Activated T-helper 2 cell treated with anti-CD3 and anti-CD28 coated beads, Interferon-gamma antibody, Interleukin-2, Interleukin-4, amounts not matched to agents 10 μg/mL and 5 μg/mL and 100 μg/mL, durations not matched to agents 14 hours and 24 hours and 36 hours (primary cell): ENCODE results near the gene CDKN2B. TPM values are rescaled to one million over a fixed set of nuclear protein-coding genes. Genes with fewer than 3 reads are reported as not detected.
A peak's percentile ranks its signal among the peaks of the same experiment; 100 is the strongest.
"Not testable (repeated sequence)": the region's sequence is repeated elsewhere in the genome, so short reads cannot be mapped to it uniquely, and the experiment has no call there.

ENCODE experiments used
- DNase-seq: peaks from one replicate; pipeline ENCODE4 v3.0.0; 2021; ENCODE audit warnings: low spot score
- H3K27ac Mint-ChIP-seq: one replicate; pipeline ENCODE4 v1.8.0; 2021; ENCODE audit warnings: mixed read lengths
- H3K27me3 Mint-ChIP-seq: one replicate; pipeline ENCODE4 v1.8.0; 2021; ENCODE audit warnings: low read depth, mixed read lengths
- H3K36me3 Mint-ChIP-seq: one replicate; pipeline ENCODE4 v1.8.0; 2021; ENCODE audit warnings: low read depth, mixed read lengths
- H3K4me1 Mint-ChIP-seq: one replicate; pipeline ENCODE4 v1.8.0; 2021; ENCODE audit warnings: low read depth, mixed read lengths
- H3K4me3 Mint-ChIP-seq: one replicate; pipeline ENCODE4 v1.8.0; 2021; ENCODE audit warnings: low read depth, mild to moderate bottlenecking, moderate library complexity, mixed read lengths
- H3K9me3 Mint-ChIP-seq: one replicate; pipeline ENCODE4 v1.8.0; 2021; ENCODE audit warnings: mixed read lengths
- intact Hi-C: fragments of 100-400 bp; cut with micrococcal nuclease; formaldehyde crosslinking; loops from one replicate; pipeline ENCODE4 v1.15.1; 2023
- total RNA-seq: library from RNA; stranded (reverse); gene quantifications from 2 replicates; pipeline ENCODE4 v1.2.3, GENCODE V29; 2022

The CDKN2B gene, protein sequence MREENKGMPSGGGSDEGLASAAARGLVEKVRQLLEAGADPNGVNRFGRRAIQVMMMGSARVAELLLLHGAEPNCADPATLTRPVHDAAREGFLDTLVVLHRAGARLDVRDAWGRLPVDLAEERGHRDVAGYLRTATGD
- 0.62 and 0.69 TPM in 2 replicates for total RNA-seq

DNA sequence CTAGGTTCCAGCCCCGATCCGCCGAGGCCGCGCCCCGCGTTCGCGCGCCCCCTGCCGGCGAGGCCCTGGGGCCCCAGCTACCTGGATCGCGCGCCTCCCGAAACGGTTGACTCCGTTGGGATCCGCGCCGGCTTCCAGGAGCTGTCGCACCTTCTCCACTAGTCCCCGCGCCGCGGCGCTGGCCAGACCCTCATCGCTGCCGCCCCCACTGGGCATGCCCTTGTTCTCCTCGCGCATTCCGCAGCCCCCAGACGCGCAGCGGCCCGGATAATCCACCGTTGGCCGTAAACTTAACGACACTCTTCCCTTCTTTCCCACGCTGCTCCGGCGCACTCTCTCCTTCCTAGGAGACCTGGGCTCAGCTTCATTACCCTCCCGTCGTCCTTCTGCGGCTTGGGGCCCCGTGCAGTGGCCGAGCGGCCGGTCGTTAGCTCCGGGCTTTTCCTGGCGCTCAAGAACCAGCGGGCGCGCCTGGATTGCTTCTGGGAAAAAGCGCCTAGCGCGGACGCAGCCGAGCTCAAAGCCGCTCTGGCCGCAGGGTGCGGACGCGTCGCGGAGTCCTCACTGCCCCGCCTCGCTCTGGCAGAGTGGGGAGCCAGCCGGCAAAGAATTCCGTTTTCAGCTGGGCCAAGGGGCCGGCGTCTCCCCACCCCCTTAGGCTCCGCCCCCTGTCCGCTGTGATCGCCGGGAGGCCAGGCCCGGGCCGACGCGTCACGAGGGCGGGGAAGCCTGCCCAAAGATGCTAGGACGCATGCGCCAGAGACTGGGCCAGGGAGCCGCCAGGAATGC, at the start of gene CDKN2B:
Gene CDKN2B, minus strand, starts transcription at position 589 of the 789 bp plus-strand sequence. Its CDS starts 352 bp downstream, at position 237.
- peaks cover 13% of the 10 kb centered on the region for H3K36me3 Mint-ChIP-seq
- no peak within 1 kb of the TSS for H3K27ac Mint-ChIP-seq
- H3K27me3 Mint-ChIP-seq: peaks cover 69% of the 10 kb centered on the region
- H3K9me3 Mint-ChIP-seq: no peaks in the 10 kb centered on the region
- intact Hi-C loops: loop anchor here (1.0 to 2.0 kb wide), 7 partner anchors 14 to 248 kb away; no protein-coding TSS in a partner anchor
- H3K4me3 Mint-ChIP-seq: peak within 1 kb of the TSS; percentile 84
- DNase-seq: peak; percentile 66
- H3K4me1 Mint-ChIP-seq: peaks cover 27% of the 10 kb centered on the region

DNA sequence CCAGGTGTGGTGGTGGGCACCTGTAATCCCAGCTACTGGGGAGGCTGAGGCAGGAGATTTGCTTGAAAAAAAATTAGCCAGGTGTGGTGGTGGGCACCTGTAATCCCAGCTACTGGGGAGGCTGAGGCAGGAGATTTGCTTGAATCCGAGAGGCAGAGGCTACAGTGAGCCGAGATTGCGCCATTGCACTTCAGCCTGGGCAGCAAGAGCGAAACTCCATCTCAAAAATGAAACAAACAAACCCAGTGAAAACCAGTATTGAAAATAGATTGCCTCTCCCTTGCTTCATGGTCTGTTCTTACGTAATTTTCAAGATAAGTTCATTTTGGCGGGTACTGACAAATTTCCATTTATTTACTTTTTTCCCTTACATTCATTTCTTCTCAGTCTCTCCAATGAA, 48.9 kb upstream of the CDKN2B start:
- H3K27ac Mint-ChIP-seq, H3K9me3 Mint-ChIP-seq, H3K36me3 Mint-ChIP-seq, DNase-seq, intact Hi-C loops, H3K4me3 Mint-ChIP-seq: not testable (repeated sequence)
- Mint-ChIP-seq H3K27me3 (peaks cover 36% of the 10 kb centered on the region), H3K4me1 (peaks cover 13% of the 10 kb centered on the region)

DNA sequence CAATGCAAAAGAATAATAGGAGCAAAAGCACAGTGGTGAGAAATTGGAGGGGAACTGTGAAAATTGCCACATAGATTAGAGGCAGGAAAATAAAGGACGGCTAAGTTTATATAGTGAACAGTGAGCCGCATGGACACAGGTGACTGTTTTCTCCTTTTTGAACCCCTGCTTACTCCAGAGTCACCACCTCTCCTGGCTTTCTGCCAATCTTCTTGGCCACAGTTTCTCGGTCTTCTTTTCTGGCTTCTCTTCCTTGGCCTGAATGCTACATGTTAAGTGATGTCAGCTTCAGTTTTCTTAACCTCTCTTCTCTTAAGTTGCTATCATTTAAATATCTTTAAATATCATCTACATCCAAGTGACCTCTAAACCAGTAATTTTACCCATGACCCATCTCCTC, 47.3 kb upstream of the CDKN2B start:
- Mint-ChIP-seq H3K4me1 (peaks cover 27% of the 10 kb centered on the region), H3K27me3 (peaks cover 28% of the 10 kb centered on the region), H3K27ac (no peak overlapping the region), H3K9me3 (no peaks in the 10 kb centered on the region), H3K36me3 (peaks cover 8% of the 10 kb centered on the region), H3K4me3 (no peak overlapping the region)
- no peak for DNase-seq
- intact Hi-C loops: no loop called here

DNA sequence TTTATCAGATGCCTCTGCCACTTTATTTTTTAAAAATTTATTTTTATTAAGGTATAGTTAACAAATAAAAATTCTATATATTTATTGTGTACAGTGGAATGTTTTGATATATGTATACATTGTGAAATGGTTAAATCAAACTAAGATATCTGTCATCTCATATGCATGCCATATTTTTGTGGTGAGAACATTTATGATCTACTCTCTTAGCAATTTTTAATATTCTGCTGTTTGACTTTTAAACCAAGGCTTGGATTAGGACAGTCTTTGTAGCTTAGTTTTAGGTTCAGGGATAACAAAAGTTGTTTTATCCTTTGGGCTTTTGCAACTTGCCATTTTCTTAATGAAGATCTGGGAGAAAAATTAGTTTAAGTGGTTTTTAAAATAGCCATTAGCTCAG, 46.0 kb upstream of the CDKN2B start:
- DNase-seq: no peak
- Mint-ChIP-seq H3K36me3 (peaks cover 8% of the 10 kb centered on the region), H3K27ac (no peak overlapping the region), H3K4me3 (no peak overlapping the region), H3K4me1 (peaks cover 38% of the 10 kb centered on the region), H3K27me3 (peaks cover 18% of the 10 kb centered on the region), H3K9me3 (no peaks in the 10 kb centered on the region)
- intact Hi-C loops: no loop called here

DNA sequence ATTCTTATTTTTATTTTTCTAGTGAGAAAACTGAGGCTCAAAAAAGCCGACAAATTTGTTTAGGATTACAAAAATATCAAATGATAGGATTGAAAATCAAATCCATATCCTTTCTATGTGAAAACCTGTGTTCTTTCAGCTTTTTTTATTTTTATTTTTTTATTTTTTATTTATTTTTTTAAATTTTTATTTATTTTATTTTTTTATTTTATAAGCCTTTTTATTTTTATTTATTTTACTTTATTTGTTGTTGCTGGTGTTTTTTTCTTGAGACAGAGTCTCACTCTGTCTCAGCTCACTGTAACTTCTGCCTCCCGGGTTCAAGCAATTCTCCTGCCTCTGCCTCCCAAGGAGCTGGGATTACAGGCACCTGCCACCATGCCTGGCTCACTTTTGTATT, 45.4 kb upstream of the CDKN2B start:
- no peak for DNase-seq
- Mint-ChIP-seq H3K36me3 (peaks cover 8% of the 10 kb centered on the region), H3K4me3 (no peak overlapping the region), H3K27me3 (peaks cover 18% of the 10 kb centered on the region), H3K9me3 (no peaks in the 10 kb centered on the region), H3K4me1 (peaks cover 39% of the 10 kb centered on the region), H3K27ac (no peak overlapping the region)
- intact Hi-C loops: no loop called here

DNA sequence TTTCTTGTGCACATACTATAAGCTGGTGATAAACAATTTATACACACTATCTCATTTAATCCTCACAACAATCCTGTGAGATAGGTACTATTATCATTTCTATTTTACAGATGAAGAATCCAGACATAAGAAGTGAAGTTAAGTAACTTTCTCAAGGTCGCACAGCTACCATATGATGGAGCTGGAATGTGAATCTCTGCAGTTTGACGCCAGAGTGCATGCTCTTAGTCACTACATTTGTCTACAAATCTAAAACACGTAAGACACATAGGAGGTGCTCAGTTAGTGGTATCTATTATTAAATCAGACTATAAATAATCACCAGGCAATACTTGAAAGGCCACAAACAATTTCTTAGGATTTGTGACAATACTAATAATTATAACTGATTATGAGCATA, 45.0 kb upstream of the CDKN2B start:
- no peak for DNase-seq
- Mint-ChIP-seq H3K9me3 (no peaks in the 10 kb centered on the region), H3K4me3 (no peak overlapping the region), H3K36me3 (peaks cover 8% of the 10 kb centered on the region), H3K4me1 (peaks cover 42% of the 10 kb centered on the region), H3K27ac (no peak overlapping the region), H3K27me3 (peaks cover 21% of the 10 kb centered on the region)
- intact Hi-C loops: no loop called here

DNA sequence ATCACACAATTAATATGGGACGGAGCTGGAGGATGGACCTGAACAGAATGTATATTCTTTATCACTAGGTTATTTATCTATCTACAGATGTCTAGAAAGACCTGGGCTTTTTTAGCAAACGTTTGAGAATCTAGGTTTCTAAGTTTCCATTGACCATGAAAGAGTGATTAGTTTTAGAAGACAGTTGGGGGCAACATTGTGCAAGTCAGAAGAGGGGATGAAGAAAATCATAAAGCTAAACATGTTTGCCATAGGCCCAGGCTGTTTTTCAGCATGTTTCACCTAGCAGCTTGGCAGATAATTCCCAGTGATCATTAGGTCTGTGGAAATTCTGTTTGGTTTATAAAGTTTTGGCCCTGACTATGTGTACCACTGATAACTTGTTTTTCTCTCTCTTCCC, 44.1 kb upstream of the CDKN2B start:
- intact Hi-C loops: loop anchor here (2.0 kb wide), 1 partner anchor 44 kb away; no protein-coding TSS in a partner anchor
- no peak for DNase-seq
- H3K4me3 Mint-ChIP-seq: no peak overlapping the region

DNA sequence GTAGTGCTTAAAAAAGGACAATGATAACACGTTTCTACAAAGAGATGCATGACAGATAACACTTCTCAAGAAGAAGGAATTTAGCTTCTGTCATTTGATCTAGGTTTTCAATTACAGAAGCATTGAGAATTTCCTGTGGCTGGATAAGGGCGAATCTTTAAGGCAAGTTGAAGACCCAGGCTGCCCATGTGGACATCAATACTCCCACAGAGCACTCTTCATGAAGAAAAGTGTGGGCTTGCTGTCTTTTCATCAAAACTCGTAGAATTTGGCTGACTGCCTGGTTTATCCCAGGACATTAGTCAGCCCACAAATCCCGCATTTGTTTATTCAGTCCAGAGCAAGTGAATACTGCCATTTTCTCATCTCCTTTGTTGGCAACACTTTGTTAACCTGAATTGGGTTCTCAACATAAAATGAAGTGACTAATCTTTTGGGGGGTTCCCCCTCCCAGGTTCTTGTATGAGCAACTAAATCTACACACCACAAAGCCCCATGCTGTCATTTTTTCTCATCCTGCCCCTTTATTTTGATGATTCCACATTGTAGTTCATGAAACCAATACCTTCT, 43.4 kb upstream of the CDKN2B start:
- Mint-ChIP-seq H3K4me3 (no peak overlapping the region), H3K27ac (peak overlapping the region; percentile 20), H3K36me3 (peaks cover 4% of the 10 kb centered on the region), H3K9me3 (no peaks in the 10 kb centered on the region), H3K4me1 (peaks cover 39% of the 10 kb centered on the region), H3K27me3 (peaks cover 22% of the 10 kb centered on the region)
- intact Hi-C loops: loop anchor here (1.0 to 2.0 kb wide), 8 partner anchors 11 to 96 kb away; no protein-coding TSS in a partner anchor
- DNase-seq: no peak

More for the DNA sequence above, 44.1 kb upstream of the CDKN2B start:
- Mint-ChIP-seq H3K4me1 (peaks cover 41% of the 10 kb centered on the region), H3K9me3 (no peaks in the 10 kb centered on the region), H3K27ac (peak overlapping the region; percentile 20), H3K36me3 (peaks cover 6% of the 10 kb centered on the region), H3K27me3 (peaks cover 21% of the 10 kb centered on the region)

DNA sequence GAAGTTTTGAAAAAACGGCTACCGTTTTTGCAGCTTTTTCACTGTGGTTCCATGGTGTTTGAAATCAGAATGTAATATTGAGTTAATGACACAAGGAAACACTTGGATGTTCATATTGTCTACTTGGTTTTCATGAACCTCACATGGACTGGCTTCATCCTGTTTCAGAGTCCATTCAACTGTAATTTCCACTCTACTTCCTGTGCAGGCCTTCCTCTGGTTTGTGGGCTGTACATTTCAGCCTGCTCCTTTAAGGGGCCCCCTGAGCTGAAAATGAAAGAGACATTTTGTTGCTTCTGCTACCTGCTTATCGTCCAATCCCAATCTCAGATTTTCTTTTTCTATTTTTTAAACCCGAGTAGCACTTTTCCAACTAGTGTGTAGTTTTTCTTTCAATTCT, 41.8 kb upstream of the CDKN2B start:
- DNase-seq: no peak
- H3K9me3 Mint-ChIP-seq: no peaks in the 10 kb centered on the region
- intact Hi-C loops: no loop called here
- H3K27me3 Mint-ChIP-seq: peaks cover 29% of the 10 kb centered on the region
- H3K4me1 Mint-ChIP-seq: peaks cover 41% of the 10 kb centered on the region
- H3K27ac Mint-ChIP-seq: no peak overlapping the region
- H3K4me3 Mint-ChIP-seq: peak overlapping the region; percentile 4
- H3K36me3 Mint-ChIP-seq: no peaks in the 10 kb centered on the region

DNA sequence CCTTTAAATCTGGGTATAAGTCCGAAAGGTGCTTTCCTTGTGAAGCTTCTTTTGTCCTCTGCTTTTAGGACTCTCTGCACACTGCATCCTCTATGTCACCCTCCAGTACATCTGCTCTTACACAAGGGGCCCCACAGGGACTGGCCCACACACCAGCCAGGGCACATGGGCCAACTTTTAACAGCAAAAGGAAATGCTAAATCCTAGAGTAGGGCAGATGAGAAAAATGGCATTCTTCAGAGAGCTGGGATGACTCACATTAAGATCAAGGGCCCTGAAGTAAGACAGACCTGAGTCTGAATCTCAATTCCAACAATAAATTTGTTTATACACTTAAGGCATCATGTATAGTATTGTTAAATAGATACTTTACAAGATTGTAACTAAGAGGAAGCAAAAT, 40.3 kb upstream of the CDKN2B start:
- DNase-seq: no peak
- Mint-ChIP-seq H3K36me3 (no peaks in the 10 kb centered on the region), H3K4me1 (peaks cover 50% of the 10 kb centered on the region), H3K27ac (no peak overlapping the region), H3K27me3 (peaks cover 29% of the 10 kb centered on the region), H3K4me3 (no peak overlapping the region), H3K9me3 (no peaks in the 10 kb centered on the region)
- intact Hi-C loops: no loop called here

DNA sequence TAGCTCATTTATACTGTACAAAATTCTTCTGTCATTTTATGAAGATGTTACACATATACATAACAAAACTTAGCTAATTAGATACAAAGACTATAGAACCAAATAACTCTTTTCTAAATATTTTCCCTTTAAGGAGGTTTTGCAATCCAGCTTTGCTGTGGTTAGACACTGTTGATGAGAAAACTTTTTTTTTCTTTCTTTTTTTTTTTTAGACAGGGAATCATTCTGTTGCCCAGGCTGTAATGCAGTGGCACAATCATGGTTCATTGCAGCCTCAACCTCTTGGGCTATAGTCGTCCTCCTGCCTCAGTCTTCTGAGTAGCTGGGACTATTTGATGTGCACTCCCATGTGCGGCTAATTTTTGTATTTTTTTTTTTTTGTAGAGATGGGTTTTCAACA, 38.5 kb upstream of the CDKN2B start:
- H3K36me3 Mint-ChIP-seq: no peaks in the 10 kb centered on the region
- peaks cover 41% of the 10 kb centered on the region for H3K4me1 Mint-ChIP-seq
- no peak overlapping the region for H3K27ac Mint-ChIP-seq

DNA sequence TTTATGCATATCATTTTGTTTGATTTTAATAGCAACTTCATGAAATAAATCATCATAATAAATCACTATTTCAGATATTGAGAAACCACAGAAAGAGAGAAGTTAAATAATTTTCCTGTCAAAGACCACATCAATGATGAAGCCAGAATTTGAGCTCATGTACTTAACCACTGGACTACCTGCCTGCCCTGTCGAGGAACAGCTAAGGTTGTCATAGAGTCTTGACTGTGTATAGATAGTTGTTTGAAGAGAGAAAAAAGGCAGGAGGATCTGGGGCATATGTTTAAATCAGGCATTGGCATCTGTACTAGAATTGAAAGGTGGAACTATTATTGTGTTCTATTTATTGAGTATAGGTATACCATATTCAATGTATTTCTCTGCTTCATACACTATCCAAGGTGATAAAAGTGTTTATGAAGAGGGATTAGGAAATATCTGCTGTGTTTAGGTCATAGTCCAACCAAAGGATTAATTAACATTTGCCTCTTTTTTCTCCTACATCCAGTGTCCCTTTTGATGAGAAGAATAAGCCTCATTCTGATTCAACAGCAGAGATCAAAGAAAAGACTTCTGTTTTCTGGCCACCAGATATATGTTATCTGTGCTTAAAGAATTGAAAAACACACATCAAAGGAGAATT, 37.3 kb upstream of the CDKN2B start:
- Mint-ChIP-seq H3K36me3 (no peaks in the 10 kb centered on the region), H3K4me3 (no peak overlapping the region), H3K9me3 (no peaks in the 10 kb centered on the region), H3K27ac (no peak overlapping the region), H3K27me3 (peaks cover 43% of the 10 kb centered on the region), H3K4me1 (peaks cover 35% of the 10 kb centered on the region)
- intact Hi-C loops: no loop called here
- DNase-seq: no peak

More for the DNA sequence above, 38.5 kb upstream of the CDKN2B start:
- Mint-ChIP-seq H3K4me3 (no peak overlapping the region), H3K9me3 (no peaks in the 10 kb centered on the region), H3K27me3 (peaks cover 36% of the 10 kb centered on the region)
- intact Hi-C loops: no loop called here
- DNase-seq: no peak
